ENCODE measurements around the gene ARHGAP6. TPM values are rescaled to one million over a fixed set of nuclear protein-coding genes. Genes with fewer than 3 reads are reported as not detected.

The ARHGAP6 gene
- total RNA-seq, 4 donors from 2014 or later, result 0.64 to 9.5 (median 2.3) TPM

DNA sequence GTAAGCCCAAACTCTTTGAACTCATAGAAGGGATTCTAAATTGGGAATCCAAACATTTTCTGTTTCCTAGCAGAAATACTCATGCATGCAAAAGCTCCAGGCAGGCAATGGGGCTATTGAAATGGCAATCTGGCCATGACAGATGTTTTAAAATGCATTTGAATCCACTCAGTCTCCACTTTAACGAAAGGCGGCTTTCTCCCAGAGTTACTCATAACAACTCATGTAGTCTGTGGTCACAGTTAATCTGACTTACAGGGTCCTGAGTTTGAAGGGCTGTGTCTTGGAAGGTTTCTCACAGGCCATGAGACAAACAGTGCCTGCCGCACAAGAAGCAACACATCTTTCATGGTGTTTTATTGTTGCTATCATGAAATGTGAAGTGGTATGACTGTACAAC lies 186.8 kb downstream of the ARHGAP6 start:
- Histone ChIP-seq H3K4me1 (no peaks in the 10 kb centered on the region), H3K27me3 (no peaks in the 10 kb centered on the region), H3K9me3 (no peaks in the 10 kb centered on the region), H3K27ac (peak overlapping the region in 1 of 4 donors; percentile 25), H3K36me3 (no peaks in the 10 kb centered on the region), H3K4me3 (no peak overlapping the region)
- WGBS, 2 donors, result 80 to 88% methylated on average over 3 of the region's 3 CpGs
- intact Hi-C loops (cut with DNase I), result no loop called here
- no peak for DNase-seq
- TF ChIP-seq, protein P1, sequence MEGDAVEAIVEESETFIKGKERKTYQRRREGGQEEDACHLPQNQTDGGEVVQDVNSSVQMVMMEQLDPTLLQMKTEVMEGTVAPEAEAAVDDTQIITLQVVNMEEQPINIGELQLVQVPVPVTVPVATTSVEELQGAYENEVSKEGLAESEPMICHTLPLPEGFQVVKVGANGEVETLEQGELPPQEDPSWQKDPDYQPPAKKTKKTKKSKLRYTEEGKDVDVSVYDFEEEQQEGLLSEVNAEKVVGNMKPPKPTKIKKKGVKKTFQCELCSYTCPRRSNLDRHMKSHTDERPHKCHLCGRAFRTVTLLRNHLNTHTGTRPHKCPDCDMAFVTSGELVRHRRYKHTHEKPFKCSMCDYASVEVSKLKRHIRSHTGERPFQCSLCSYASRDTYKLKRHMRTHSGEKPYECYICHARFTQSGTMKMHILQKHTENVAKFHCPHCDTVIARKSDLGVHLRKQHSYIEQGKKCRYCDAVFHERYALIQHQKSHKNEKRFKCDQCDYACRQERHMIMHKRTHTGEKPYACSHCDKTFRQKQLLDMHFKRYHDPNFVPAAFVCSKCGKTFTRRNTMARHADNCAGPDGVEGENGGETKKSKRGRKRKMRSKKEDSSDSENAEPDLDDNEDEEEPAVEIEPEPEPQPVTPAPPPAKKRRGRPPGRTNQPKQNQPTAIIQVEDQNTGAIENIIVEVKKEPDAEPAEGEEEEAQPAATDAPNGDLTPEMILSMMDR (IDR thresholded peaks at IDR 0.05), result no peak
- TF ChIP-seq POLR2A (IDR thresholded peaks at IDR 0.05), result no peak

DNA sequence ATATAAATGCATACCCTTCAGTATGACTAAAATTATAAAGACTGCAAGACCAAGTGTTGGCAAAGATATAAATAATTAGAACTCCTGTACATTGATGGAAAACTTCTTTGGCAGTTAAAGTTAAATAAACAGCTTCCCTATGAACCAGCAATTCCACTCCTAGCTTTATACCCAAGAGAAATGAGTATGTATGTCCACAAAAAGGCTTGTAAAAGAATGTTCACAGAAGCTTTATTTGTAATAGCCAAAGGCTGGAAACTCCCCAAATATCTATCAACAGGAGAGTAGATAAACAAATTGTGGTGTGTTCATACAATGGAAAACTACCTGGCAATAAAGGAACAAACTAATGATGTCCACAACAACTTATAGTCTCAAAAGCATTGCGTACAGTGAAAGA lies 187.7 kb downstream of the ARHGAP6 start:
- no peak overlapping the region for H3K27ac ChIP-seq
- no peaks in the 10 kb centered on the region for H3K36me3 ChIP-seq
- H3K4me3 ChIP-seq, result no peak overlapping the region
- no peak for DNase-seq
- H3K27me3 ChIP-seq, result no peaks in the 10 kb centered on the region
- TF ChIP-seq POLR2A (IDR thresholded peaks at IDR 0.05), result no peak
- TF ChIP-seq, protein P1 (IDR thresholded peaks at IDR 0.05), result no peak
- intact Hi-C loops (cut with DNase I), result no loop called here
- WGBS, 2 donors, result 83 to 93% methylated on average over 1 of the region's 1 CpG
- no peaks in the 10 kb centered on the region for H3K4me1 ChIP-seq
- H3K9me3 ChIP-seq, result no peaks in the 10 kb centered on the region

DNA sequence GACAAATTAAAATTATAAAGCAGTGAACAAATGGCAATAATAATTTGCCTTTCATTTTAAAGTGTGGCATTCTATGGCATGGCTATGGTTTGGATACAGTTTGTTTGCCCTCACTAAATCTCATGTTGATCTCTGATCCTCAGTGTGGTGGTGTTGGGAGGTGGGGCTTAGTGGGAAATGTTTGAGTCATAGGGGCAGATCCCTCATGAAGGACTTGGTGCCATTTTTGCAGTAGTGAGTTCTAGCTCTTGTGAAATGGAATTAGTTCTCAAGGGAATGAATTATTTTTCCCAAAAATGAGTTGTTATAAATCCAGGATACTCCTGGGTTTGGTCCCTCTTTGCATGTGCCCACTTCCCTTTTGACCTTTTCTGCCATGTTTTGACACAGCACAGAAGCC lies 191.1 kb downstream of the ARHGAP6 start:
- Histone ChIP-seq H3K4me1 (peaks cover 0 to 11% (median 0%) of the 10 kb centered on the region in 3 donors), H3K27me3 (no peaks in the 10 kb centered on the region), H3K36me3 (no peaks in the 10 kb centered on the region), H3K4me3 (no peak overlapping the region), H3K9me3 (no peaks in the 10 kb centered on the region), H3K27ac (no peak overlapping the region)
- intact Hi-C loops (cut with DNase I), result no loop called here
- TF ChIP-seq, protein P1 (IDR thresholded peaks at IDR 0.05), result no peak
- no peak for TF ChIP-seq POLR2A (IDR thresholded peaks at IDR 0.05)
- no peak for DNase-seq

DNA sequence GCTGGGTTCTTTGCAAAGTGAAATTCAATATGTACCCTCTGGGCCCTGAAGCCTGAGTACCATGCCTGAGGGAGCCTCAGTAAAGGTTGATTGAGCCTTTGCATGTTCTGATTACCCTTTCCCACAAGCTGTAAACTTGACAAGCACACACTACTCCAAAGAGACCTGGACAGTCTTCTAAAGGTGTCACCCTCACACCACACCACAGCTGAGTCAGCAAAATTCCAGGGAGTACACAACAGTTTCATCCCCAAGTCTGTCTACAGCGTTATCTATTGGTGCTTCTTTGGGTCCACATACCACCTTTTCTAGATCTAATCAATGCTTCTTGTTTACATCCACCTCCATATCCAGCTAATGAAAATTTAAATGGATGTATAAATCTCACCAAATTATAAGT lies 191.7 kb downstream of the ARHGAP6 start:
- TF ChIP-seq POLR2A (IDR thresholded peaks at IDR 0.05), result no peak
- TF ChIP-seq, protein P1 (IDR thresholded peaks at IDR 0.05), result no peak
- Histone ChIP-seq H3K9me3 (no peaks in the 10 kb centered on the region), H3K27me3 (no peaks in the 10 kb centered on the region), H3K4me3 (no peak overlapping the region), H3K4me1 (peaks cover 0 to 11% (median 0%) of the 10 kb centered on the region in 3 donors), H3K36me3 (no peaks in the 10 kb centered on the region), H3K27ac (no peak overlapping the region)
- DNase-seq, result no peak
- 57 to 89% methylated on average over 1 of the region's 1 CpG for WGBS, 2 donors
- intact Hi-C loops (cut with DNase I), result no loop called here

DNA sequence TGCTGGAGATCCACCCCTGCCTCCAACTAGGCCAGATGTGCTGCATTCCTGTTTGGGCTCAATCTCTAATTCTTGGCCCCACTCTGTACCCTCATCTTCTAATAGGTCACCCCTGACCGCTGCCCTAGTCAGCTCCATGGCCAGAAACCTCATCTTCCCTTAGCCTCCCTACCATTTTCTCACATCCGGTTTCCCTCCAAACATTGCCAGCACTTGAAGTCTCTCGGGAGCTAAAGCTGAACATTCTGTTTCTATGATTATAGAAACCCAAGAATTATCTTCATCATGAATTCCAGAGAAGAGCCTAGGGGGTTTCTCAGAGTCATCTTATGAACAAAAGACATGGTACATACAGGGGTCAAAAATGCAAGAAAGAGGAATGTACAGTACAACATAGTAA lies 192.8 kb downstream of the ARHGAP6 start:
- 67 to 82% methylated on average over 2 to 3 of the region's 3 CpGs for WGBS, 2 donors
- H3K27me3 ChIP-seq, result no peaks in the 10 kb centered on the region
- peak overlapping the region in 1 of 4 donors; percentile 42 for H3K27ac ChIP-seq
- no peak for DNase-seq
- intact Hi-C loops (cut with DNase I), result no loop called here
- no peaks in the 10 kb centered on the region for H3K9me3 ChIP-seq
- peaks cover 0 to 11% (median 0%) of the 10 kb centered on the region in 3 donors for H3K4me1 ChIP-seq
- no peaks in the 10 kb centered on the region for H3K36me3 ChIP-seq
- no peak for TF ChIP-seq POLR2A (IDR thresholded peaks at IDR 0.05)
- TF ChIP-seq, protein P1 (IDR thresholded peaks at IDR 0.05), result no peak
- no peak overlapping the region for H3K4me3 ChIP-seq
